Hindlimb muscle (tissue), 1 donor: Measurements from ENCODE around the gene RGL3. TPM values are rescaled to one million over a fixed set of nuclear protein-coding genes. Genes with fewer than 3 reads are reported as not detected.
"Not testable (repeated sequence)": the region's sequence is repeated elsewhere in the genome, so short reads cannot be mapped to it uniquely, and the experiment has no call there.

Experiments
- DNase-seq: peaks from one replicate; pipeline ENCODE4 v3.0.0-alpha.2; 2013
- polyA plus RNA-seq: library from polyadenylated mRNA; unstranded; fragments of 120-200 nt; gene quantifications from one replicate; pipeline ENCODE4 v1.2.1, GENCODE V29; 2013; ENCODE audit not compliant: insufficient read length

The RGL3 gene, protein sequence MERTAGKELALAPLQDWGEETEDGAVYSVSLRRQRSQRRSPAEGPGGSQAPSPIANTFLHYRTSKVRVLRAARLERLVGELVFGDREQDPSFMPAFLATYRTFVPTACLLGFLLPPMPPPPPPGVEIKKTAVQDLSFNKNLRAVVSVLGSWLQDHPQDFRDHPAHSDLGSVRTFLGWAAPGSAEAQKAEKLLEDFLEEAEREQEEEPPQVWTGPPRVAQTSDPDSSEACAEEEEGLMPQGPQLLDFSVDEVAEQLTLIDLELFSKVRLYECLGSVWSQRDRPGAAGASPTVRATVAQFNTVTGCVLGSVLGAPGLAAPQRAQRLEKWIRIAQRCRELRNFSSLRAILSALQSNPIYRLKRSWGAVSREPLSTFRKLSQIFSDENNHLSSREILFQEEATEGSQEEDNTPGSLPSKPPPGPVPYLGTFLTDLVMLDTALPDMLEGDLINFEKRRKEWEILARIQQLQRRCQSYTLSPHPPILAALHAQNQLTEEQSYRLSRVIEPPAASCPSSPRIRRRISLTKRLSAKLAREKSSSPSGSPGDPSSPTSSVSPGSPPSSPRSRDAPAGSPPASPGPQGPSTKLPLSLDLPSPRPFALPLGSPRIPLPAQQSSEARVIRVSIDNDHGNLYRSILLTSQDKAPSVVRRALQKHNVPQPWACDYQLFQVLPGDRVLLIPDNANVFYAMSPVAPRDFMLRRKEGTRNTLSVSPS
- polyA plus RNA-seq = 0.15 TPM

DNA sequence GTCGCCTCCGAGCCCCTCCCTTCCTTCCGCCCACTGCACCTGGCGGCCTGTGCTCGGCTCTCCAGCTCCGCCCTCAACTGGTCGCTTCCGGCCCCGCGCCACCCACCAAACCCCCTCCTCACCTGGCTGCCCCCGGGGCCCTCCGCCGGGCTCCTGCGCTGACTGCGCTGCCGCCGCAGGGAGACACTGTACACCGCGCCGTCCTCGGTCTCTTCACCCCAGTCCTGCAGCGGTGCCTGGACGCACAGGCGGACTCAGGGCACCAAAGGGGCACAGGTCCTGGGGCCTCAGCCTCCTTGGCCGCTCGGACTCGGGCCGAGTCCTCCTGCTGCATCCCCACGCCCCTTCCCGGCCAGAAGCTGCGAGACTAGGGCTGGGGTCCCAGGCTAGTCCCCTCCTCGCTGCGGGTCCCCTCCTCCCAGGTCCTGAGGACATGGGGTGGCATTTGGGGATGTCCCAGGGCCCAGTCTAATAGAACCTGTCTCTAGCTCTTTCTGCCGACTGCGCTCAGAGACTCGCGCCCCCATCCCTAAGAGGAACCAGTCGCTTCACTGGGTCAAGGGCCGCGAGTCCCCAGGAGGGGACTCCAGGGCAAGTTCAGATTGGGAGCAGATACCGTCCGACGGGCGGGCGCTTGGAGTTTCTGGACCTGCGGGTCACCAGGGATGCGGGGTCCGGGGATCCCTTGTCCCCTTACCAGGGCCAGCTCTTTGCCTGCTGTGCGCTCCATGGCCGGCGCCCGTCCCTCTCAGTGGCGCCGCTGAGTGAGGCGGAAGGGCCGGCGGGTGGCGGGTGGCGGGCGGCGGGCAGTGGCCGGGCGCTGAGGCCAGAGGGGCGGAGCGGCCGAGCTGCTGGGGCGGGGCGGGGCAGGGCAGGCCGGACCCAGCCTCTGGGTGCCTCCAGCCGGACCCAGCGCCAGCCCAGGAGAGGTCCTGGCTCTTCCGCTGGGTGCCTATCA is at the start of gene RGL3:
RGL3 (minus strand) TSS at position 766 of the 958 bp plus-strand sequence; CDS start at position 730, 36 bp downstream.
- DNase-seq = no peak

DNA sequence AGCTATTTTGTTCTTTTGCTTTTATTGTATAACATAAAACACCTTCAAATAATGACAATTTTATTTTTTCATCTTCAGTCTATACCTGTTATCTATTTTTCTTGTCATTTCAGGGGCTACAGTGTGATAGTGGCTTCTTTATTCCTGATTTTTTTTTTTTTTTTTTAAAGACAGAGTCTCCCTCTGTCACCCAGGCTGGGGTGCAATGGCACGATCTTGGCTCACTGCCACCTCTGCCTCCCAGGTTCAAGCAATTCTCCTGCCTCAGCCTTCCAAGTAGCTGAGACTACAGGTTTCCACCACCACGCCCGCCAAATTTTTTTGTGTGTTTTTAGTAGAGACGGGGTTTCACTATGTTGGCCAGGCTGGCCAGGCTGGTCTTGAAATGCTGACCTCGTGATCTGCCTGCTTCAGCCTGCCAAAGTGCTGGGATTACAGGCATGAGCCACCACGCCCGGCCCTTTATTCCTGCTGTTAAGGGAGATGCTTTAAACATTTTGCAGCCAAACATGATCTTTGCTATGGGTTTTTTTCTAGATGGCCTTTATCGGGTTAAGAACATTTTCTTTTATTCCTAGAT is 49.2 kb upstream of the RGL3 start:
- not testable (repeated sequence) for DNase-seq

DNA sequence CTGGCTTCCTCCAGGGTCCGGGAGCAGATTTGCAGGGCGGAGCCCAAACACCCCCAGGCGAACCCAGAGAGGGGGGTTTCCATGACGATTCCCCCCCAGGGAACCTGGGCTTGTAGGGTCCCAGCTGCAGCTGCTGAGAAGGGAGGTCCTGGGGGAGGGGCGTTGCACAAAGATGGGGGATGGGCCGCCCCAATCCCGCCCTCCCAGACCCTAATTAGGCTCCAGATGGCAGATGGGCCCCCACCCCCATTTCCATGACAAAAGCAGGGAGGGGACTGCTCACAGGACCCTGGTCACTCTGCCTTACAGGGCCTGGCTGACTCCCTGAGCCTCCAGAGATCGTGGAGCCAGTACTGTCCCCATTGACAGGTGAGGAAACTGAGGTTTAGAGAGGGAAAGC is 46.5 kb upstream of the RGL3 start:
- DNase-seq = no peak

DNA sequence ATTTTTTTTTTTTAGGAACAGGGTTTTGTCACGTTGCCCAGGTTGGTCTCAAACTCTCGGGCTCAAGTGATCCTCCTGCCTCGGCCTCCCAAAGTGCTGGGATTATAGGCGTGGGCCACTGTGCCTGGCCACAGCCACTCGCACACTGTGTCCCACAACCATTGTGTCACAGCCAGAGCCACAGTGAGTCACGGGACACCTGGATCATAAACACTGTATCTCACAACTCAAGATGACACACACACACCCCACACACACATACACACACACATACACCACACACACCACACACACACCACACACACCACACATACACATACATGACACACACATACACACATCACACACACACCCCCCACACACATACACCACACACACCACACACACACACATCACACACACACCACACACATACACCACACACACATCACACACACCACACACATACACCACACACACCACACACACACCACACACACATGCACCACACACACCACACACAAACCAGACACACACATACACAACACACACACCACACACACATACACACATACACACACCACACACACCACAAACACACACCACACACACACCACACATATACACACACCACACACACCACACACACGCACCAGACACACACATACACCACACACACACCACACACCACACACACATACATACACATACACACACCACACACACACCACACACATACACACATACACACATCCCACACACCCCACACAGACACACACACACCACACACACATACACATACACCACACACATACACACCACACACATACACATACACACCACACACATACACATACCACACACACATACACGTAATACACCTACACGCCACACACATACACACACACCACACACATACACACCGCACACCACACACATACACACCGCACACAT is 45.5 kb upstream of the RGL3 start:
- no peak for DNase-seq

DNA sequence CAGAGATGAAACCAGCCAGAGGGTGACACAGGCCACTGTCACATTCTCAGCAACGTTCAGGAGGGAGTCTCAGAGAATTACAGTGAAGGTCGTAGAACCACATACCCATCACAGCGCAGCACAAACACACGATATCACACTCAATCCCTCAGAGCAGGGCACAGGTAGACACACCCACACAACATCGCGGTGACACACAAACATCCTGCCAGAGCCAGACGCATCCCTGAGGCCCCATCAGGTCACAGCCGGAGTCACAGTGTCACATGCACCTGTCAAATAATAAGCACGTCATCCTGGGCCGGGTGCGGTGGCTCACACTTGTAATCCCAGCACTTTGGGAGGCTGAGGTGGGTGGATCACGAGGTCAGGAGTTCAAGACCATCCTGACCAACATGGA is 44.3 kb upstream of the RGL3 start:
- DNase-seq = no peak

DNA sequence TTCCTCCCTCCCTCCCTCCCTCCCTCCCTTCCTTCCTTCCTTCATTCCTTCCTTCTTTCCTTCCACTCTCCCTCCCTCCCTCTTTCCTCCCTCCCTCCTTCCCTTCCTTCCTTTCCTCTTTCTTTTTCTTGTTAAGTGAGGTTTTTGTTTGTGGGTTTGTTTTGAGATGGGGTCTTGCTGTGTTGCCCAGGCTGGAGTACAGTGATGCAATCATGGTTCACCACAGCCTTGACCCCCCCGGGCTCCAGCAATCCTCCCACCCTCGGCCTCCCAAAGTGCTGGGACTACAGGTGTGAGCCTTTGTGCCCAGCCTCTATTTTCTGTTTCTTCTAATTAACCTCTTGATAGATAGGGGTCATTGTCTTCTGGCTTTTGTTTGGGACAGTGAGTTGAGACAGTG is 42.3 kb upstream of the RGL3 start:
- no peak for DNase-seq

DNA sequence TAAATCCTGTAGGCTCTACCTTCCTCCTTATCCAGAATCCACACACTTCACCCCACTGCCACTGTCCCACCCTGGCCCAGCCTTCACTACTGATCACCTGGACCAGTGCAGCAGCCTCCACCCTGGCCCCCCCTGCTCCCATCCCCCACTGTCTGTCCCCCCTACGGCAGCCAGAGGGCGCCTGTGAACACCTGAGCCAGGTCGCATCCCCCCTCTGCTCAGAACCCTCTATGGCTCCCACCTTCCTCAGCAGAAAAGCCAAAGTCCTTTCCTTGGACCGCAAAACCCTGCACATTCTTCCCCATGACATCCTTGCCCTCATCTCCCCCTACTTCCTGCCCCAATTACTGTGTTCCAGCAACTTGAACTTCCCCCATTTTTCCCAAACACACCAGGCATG is 41.1 kb upstream of the RGL3 start:
- DNase-seq = no peak

DNA sequence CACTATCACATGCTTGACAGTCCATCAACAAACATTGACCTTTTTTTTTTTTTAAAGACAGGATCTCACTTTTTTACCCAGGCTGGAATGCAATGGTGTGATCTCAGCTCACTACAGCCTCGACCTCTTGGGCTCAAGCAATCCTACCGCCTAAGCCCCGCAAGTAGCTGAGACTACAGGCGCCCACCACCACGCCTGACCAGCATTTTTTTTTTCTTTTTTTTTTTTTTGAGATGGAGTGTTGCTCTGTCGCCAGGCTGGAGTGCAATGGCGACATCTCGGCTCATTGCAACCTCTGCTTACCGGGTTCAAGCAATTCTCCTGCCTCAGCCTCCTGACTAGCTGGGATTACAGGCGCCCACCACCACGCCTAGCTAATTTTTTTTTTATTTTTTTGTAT is 39.8 kb upstream of the RGL3 start:
- DNase-seq = not testable (repeated sequence)

DNA sequence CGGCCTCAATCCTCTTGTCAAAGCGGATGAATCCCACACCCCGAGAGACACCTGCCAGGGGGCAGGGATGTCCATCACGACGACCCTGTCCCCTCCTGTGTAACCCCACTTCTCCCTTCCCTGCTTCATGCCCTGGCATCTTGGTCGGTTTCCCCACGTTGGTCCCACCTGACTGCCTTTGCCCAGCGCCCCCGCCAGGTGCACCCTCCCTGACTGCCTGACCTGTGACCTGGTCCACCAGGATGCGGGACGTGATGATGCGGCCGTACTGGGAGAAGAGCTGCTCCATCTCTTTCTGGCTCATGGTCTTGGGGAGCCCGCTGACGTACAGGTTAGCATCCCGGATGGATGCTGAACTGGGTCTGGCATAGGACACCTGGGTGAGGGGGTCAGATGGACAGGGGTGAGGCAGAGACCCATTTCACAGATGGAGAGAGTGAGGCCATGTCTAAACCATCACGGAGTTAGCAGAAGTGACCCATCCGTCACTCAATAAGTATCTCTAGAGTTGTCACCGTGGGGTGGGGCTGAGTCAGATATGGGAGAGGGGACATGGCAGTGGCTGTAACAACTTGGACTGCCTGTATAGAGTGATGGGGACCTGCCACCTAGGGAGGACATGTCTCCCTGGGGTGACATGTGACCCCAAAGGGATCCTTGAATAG is 39.3 kb upstream of the RGL3 start:
- no peak for DNase-seq

DNA sequence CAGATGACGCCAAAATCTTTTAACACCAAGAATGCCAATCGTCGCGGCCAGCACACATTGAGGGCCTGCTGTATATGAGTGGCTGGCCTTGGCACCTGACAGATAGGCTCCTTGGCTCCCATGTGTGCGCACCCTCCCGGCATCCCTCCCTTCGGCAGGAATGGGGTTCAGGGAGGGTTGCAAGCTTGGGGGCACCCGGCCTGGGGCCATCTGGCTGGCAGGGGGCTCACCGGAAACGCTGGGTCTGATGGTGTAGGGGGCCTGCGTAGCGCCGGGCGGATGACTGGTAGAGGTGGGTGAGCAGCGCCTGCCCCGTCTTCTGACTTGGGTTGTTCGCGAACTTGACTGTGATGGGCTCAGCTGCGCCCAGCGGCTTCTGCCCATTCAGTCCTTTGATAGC is 38.7 kb upstream of the RGL3 start:
- DNase-seq = no peak

DNA sequence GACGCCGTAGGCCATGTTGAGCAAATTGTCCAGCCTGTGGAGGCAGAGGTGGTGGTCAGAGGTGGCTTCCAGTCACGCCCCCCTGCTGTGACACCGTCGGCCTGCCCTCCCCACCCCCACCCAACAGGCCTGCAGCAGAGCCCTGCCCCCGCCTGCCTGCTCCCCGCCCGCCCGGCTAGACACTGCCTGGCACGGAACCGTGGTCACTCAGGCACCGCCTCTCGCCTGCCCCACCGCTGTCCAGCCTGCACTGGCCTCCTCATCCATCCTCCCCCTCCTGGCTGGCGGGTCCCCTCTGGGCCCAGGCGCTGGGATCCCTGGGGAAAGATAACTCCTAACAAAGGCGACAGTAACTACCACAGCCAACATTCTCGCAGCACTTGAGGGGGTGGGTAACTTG is 38.0 kb upstream of the RGL3 start:
- DNase-seq = no peak

DNA sequence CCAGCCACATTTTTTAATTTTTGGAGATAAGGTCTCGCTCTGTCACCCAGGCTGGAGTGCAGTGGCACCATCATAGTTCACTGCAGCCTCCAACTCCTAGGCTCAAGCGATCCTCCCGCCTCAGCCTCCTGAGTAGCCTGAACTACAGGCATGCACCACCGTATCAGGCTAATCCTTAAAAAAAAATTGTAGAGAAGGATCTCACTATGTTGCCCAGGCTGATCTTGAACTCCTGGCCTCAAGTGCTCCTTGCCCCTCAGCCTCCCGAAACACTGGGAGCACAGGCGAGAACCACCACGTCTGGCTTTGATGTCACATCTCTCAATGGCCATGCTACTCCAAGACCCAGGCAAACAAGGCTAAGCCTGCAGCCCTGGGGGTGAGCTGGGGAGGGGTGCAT is 37.5 kb upstream of the RGL3 start:
- DNase-seq = no peak

DNA sequence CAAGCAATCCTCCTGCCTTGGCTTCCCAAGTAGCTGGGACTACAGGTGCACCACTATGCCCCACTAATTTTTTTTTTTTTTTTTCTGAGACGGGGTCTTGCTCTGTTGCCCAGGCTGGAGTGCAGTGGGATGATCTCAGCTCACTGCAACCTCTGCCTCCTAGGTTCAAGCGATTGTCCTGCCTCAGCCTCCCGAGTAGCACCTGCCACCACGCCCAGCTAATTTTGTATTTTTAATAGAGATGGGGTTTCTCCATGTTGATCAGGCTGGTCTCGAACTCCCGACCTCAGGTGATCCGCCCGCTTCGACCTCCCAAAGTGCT is 36.1 kb upstream of the RGL3 start:
- DNase-seq = not testable (repeated sequence)

DNA sequence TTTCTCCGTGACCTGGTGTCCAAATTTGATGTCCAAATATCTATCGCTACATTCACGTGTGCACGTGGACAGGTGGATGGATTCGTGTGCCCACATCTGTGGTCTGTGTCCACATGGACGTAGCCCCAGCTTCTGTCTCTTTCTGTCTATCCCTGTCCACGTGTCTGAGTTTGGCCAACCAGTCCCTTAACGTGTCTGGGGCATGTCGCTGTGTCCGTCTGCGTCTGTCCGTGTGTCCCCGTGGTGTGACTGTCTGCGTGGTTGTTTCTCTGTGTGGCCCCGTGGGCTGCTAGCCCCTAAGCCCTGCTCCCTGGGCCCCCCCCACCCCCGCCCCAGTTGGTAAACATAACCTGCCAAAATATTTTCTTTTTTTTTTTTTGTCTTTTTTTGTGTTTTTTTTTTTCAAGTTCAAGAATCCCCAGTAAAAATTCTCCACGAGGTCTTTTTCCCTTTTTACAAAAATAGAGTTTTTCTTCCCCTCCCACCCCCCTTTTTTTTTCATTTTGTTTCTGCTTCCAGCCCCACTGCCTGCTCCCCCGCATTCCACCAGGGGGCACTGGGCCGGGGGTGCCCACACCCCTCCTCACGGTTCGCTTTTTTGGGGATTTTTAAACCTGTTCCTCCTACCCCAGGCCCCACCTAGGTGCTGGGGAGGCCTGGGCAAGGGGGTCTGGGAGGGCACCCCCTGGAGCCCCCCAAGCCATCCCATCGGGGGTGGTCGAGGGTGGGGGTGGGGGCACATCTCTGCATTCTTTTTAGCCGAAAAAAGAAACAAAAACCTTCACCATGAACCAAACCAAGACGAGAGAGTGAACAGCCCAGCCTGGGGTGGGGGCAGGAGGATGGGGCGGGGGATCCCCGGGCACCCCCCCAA is 34.6 kb upstream of the RGL3 start:
- DNase-seq = no peak

DNA sequence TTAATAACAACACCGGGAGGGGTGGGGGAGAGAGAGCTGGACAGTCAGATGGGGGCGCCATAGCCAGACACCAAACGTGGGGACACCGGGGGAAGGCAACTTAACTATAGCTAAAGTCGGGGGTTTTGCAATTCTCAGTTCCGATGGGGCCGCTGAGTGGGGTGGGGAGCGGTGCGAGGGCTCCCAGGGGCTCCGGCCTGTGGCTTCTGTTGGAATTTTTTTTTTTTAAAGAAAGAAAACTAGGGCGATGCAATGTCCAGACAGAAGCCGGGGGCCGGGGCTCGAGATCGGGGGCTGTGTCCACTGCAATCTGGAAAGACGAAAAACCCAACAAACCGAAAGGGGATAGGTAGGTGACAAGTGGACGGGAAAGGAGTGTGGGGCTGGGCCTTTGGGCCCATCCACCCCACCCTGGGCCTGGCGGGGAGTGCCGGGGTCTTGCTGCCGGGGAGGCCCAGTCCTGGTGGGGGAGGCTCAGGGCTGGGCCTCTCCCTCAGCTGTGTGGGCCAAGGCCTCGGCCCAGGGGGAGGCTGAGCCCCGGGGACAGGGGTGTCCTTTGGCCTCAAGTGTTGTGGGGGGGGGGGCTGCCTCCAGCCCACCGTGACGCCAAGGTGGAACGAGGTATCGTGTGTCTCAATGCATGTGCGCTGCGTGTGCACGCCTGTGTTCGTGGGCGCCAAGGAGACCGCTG is 33.7 kb upstream of the RGL3 start:
- no peak for DNase-seq

DNA sequence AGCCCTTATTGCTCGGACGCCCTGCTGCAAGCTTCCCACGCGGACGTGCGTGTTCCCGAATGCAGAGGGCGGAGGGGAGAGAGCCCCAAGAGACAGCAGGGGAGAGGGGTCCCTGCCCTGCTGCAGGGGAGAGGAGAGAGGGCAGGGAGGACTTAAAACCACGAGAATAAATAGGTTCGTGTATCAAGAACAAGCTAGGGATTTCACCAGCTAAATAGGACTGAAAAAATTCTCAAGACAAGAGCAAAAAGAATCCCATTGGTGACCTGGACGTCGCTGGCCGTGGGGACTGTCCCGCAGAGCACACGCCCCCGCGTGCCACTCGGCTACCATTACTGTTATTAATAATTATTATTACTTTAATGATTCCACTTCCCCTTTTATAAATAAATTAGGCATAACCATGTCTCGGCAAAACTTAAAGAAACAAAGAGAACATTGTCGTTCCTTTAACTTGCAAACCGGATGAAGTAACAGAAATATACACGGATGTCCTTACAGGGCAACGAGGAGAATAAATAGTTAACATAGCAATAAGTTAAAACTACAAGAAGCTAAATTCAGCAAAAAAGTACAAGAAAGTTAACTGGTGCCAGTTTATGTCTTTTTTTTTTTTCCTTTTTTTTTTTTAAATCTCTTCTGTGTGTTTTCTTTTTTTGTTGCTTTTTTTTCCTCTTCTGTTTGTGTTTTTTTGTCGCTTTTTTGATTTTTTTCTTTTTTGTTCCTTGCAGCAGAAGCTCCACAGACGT is 32.9 kb upstream of the RGL3 start:
- DNase-seq = no peak

DNA sequence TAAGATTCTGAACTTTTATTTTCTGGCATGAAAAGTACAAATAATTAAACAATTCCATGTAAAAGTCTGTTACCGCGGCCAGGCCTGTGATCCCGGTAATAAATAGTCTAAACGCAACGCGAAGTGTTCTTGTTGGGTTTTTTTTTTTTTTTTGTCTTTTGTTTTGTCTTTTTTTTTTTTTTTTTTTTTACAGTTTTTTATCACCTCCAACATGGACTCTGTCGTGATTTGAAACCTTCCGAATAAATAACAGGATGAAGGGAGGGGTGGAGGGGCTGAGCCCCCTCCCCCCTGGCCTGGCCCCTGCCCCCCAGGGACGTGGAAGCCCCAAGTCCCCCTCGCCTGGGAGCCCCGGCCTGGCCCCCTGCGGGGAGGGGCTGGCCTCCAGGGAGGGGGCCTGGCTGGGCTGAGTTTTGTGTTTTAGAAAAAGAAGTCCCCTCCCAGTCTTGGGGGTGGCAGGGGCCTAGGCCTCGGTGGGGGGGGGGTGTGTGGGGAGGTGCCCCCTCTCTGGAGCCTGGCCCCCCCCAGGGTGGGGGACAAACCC is 32.3 kb upstream of the RGL3 start:
- DNase-seq = no peak
